Measurements from ENCODE around the gene NFATC2. TPM values are rescaled to one million over a fixed set of nuclear protein-coding genes. Genes with fewer than 3 reads are reported as not detected.
A peak's percentile ranks its signal among the peaks of the same experiment; 100 is the strongest.

NFATC2 gene
- total RNA-seq = 11.0 TPM

- peak; percentile 74 for DNase-seq (ENCODE audit: low spot score)
- ATAC-seq = peak; percentile 65
- intact Hi-C loops (cut with DNase I) = loop anchor here (10.0 kb wide), 1 partner anchor 58 kb away; no protein-coding TSS in a partner anchor
Measured at GRCh38 chr20:51542571-51543421, at the start of gene NFATC2. Gene NFATC2 (minus strand): TSS chr20:51542719. CDS start chr20:51542499, 220 bp downstream.

- ATAC-seq (no peak), DNase-seq (ENCODE audit: low spot score) (no peak)
- intact Hi-C loops (cut with DNase I) = no loop called here
Measured at GRCh38 chr20:51591871-51592270, 49.4 kb upstream of the NFATC2 start.

GRCh38 chr20:51588762-51589161 is 46.2 kb upstream of the NFATC2 start:
- DNase-seq (ENCODE audit: low spot score) = no peak
- intact Hi-C loops (cut with DNase I) = no loop called here
- no peak for ATAC-seq

- DNase-seq (ENCODE audit: low spot score) = no peak
- intact Hi-C loops (cut with DNase I) = no loop called here
- ATAC-seq = no peak
Measured at GRCh38 chr20:51587145-51587544, 44.6 kb upstream of the NFATC2 start.

- intact Hi-C loops (cut with DNase I) = no loop called here
- DNase-seq (ENCODE audit: low spot score) = no peak
- no peak for ATAC-seq
Measured at GRCh38 chr20:51586005-51586440, 43.5 kb upstream of the NFATC2 start.

GRCh38 chr20:51585148-51585547 is 42.6 kb upstream of the NFATC2 start:
- intact Hi-C loops (cut with DNase I) = no loop called here
- ATAC-seq (no peak), DNase-seq (ENCODE audit: low spot score) (no peak)

- no peak for ATAC-seq
- no peak for DNase-seq (ENCODE audit: low spot score)
- intact Hi-C loops (cut with DNase I) = no loop called here
Measured at GRCh38 chr20:51584737-51585136, 42.2 kb upstream of the NFATC2 start.

- DNase-seq (ENCODE audit: low spot score) = no peak
- no peak for ATAC-seq
- intact Hi-C loops (cut with DNase I) = no loop called here
Measured at GRCh38 chr20:51584116-51584515, 41.6 kb upstream of the NFATC2 start.

GRCh38 chr20:51583499-51583898 is 41.0 kb upstream of the NFATC2 start:
- DNase-seq (ENCODE audit: low spot score) = no peak
- no peak for ATAC-seq
- intact Hi-C loops (cut with DNase I) = no loop called here

- ATAC-seq (no peak), DNase-seq (ENCODE audit: low spot score) (no peak)
- intact Hi-C loops (cut with DNase I) = no loop called here
Measured at GRCh38 chr20:51583073-51583472, 40.6 kb upstream of the NFATC2 start.

- DNase-seq (ENCODE audit: low spot score) (no peak), ATAC-seq (no peak)
- intact Hi-C loops (cut with DNase I) = no loop called here
Measured at GRCh38 chr20:51581571-51581970, 39.1 kb upstream of the NFATC2 start.

GRCh38 chr20:51579137-51579536 is 36.6 kb upstream of the NFATC2 start:
- DNase-seq (ENCODE audit: low spot score) (no peak), ATAC-seq (no peak)
- intact Hi-C loops (cut with DNase I) = no loop called here

GRCh38 chr20:51578145-51578459 is 35.6 kb upstream of the NFATC2 start:
- DNase-seq (ENCODE audit: low spot score) (no peak), ATAC-seq (no peak)
- intact Hi-C loops (cut with DNase I) = no loop called here

- DNase-seq (ENCODE audit: low spot score) (no peak), ATAC-seq (no peak)
- intact Hi-C loops (cut with DNase I) = no loop called here
Measured at GRCh38 chr20:51577432-51578144, 35.1 kb upstream of the NFATC2 start.

GRCh38 chr20:51575486-51575885 is 33.0 kb upstream of the NFATC2 start:
- ATAC-seq (no peak), DNase-seq (ENCODE audit: low spot score) (no peak)
- intact Hi-C loops (cut with DNase I) = no loop called here

GRCh38 chr20:51574248-51575033 is 31.9 kb upstream of the NFATC2 start:
- intact Hi-C loops (cut with DNase I) = no loop called here
- DNase-seq (ENCODE audit: low spot score) = no peak
- ATAC-seq = no peak

- intact Hi-C loops (cut with DNase I) = no loop called here
- ATAC-seq = peak; percentile 93
- DNase-seq (ENCODE audit: low spot score) = peak; percentile 80
Measured at GRCh38 chr20:51573576-51574243, 31.2 kb upstream of the NFATC2 start.

GRCh38 chr20:51571460-51571794 is 28.9 kb upstream of the NFATC2 start:
- no peak for DNase-seq (ENCODE audit: low spot score)
- no peak for ATAC-seq
- intact Hi-C loops (cut with DNase I) = no loop called here

GRCh38 chr20:51570739-51571459 is 28.4 kb upstream of the NFATC2 start:
- intact Hi-C loops (cut with DNase I) = no loop called here
- peak; percentile 72 for ATAC-seq
- peak; percentile 70 for DNase-seq (ENCODE audit: low spot score)

Measured in sciatic nerve (tissue), 2 donors.